HCT116 (cell line): ENCODE measurements around the gene TNNI3.

Experiments
- EZH2 ChIP-seq: fragments of 200-600 bp; sonication (generic); IDR thresholded peaks from 2 replicates; pipeline ENCODE4 v1.6.1; 2017; ENCODE audit warnings: antibody characterized with exemption, mixed run types
- EZH2phosphoT487 ChIP-seq: fragments of 200-600 bp; IDR thresholded peaks from 2 replicates; pipeline ENCODE4 v1.6.1; 2018; ENCODE audit warnings: antibody characterized with exemption, borderline replicate concordance
- POLR2A ChIP-seq: IDR thresholded peaks from 2 replicates; pipeline ENCODE4 v1.7.0; 2011; ENCODE audit warnings: borderline replicate concordance; ENCODE audit not compliant: insufficient read depth, insufficient read length; ENCODE audit errors: extremely low read depth
- POLR2AphosphoS5 ChIP-seq: IDR thresholded peaks from 2 replicates; pipeline ENCODE4 v1.6.1; 2011; ENCODE audit warnings: mild to moderate bottlenecking, low read depth, low read length, moderate library complexity
- RAD21 ChIP-seq: IDR thresholded peaks from 2 replicates; pipeline ENCODE4 v1.6.1; 2012; ENCODE audit warnings: low read depth, mild to moderate bottlenecking
- TCF7L2 ChIP-seq: IDR thresholded peaks from 2 replicates; pipeline ENCODE4 v1.7.0; 2011; ENCODE audit warnings: borderline replicate concordance, inconsistent platforms; ENCODE audit not compliant: insufficient read depth, insufficient read length; ENCODE audit errors: extremely low read depth
- ZFX ChIP-seq: fragments of 450-650 bp; IDR thresholded peaks from 2 replicates; pipeline ENCODE4 v1.6.1; 2017
- TF ChIP-seq, protein P1 (sequence below), 3 experiments: fragments of 200-600 bp in 1 of 3; sonication (generic) in 1 of 3; IDR thresholded peaks in 2 of 3; conservative IDR thresholded peaks in 1 of 3; 2 replicates each; pipeline ENCODE4 v1.5.1; 2012 to 2017; ENCODE audit warnings: low read depth in 2 of 3, low read length in 2 of 3, antibody characterized with exemption in 1 of 3, borderline replicate concordance in 1 of 3, control low read depth in 1 of 3, mild to moderate bottlenecking in 1 of 3, mixed read lengths in 1 of 3, mixed run types in 1 of 3, moderate library complexity in 1 of 3; ENCODE audit not compliant: insufficient read depth in 1 of 3
- TF ChIP-seq, protein P2 (sequence below): IDR thresholded peaks from 2 replicates; pipeline ENCODE4 v1.6.1; 2012
- TF ChIP-seq, protein P3 (sequence below): IDR thresholded peaks from 2 replicates; pipeline ENCODE4 v1.6.1; 2012; ENCODE audit warnings: low read depth
- TF ChIP-seq, protein P4 (sequence below): IDR thresholded peaks from 2 replicates; pipeline ENCODE4 v1.6.1; 2012

DNA sequence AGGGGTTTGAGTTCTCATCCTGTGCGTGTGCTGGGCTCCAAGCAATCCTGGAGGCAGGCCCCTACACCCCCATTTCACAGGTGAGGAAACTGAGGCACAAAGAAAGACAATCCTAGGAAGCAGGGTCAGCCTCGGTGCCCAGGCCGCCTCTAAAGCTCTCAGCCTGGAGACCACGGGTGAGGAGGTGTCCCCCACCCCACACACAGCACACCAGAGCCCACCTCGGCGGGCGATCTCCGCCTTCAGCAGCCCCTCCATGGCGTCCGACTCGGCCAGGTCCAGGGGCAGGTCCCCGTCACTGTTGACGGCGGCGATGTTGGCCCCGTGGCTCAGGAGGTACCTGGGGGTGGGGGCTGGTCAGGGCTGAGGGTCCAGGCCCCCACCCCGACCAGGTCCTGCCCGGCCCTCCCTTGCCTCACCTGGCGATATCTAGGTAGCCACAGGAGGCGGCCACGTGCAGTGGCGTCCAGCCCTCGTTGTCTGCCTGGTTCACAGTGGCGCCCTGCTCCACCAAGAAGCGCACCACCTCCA is 45.2 kb downstream of the TNNI3 start:
- TF ChIP-seq, protein P1, sequence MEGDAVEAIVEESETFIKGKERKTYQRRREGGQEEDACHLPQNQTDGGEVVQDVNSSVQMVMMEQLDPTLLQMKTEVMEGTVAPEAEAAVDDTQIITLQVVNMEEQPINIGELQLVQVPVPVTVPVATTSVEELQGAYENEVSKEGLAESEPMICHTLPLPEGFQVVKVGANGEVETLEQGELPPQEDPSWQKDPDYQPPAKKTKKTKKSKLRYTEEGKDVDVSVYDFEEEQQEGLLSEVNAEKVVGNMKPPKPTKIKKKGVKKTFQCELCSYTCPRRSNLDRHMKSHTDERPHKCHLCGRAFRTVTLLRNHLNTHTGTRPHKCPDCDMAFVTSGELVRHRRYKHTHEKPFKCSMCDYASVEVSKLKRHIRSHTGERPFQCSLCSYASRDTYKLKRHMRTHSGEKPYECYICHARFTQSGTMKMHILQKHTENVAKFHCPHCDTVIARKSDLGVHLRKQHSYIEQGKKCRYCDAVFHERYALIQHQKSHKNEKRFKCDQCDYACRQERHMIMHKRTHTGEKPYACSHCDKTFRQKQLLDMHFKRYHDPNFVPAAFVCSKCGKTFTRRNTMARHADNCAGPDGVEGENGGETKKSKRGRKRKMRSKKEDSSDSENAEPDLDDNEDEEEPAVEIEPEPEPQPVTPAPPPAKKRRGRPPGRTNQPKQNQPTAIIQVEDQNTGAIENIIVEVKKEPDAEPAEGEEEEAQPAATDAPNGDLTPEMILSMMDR (IDR thresholded peaks at IDR 0.05 in 2 of 3, conservative IDR thresholded peaks at IDR 0.05 in 1 of 3; ENCODE audit: borderline replicate concordance in 1 of 3, insufficient read depth in 1 of 3, low read depth in 2 of 3, low read length in 2 of 3) = no peak
- no peak for TF ChIP-seq POLR2AphosphoS5
- TF ChIP-seq, protein P2, sequence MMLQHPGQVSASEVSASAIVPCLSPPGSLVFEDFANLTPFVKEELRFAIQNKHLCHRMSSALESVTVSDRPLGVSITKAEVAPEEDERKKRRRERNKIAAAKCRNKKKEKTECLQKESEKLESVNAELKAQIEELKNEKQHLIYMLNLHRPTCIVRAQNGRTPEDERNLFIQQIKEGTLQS = no peak
- TF ChIP-seq, protein P3, sequence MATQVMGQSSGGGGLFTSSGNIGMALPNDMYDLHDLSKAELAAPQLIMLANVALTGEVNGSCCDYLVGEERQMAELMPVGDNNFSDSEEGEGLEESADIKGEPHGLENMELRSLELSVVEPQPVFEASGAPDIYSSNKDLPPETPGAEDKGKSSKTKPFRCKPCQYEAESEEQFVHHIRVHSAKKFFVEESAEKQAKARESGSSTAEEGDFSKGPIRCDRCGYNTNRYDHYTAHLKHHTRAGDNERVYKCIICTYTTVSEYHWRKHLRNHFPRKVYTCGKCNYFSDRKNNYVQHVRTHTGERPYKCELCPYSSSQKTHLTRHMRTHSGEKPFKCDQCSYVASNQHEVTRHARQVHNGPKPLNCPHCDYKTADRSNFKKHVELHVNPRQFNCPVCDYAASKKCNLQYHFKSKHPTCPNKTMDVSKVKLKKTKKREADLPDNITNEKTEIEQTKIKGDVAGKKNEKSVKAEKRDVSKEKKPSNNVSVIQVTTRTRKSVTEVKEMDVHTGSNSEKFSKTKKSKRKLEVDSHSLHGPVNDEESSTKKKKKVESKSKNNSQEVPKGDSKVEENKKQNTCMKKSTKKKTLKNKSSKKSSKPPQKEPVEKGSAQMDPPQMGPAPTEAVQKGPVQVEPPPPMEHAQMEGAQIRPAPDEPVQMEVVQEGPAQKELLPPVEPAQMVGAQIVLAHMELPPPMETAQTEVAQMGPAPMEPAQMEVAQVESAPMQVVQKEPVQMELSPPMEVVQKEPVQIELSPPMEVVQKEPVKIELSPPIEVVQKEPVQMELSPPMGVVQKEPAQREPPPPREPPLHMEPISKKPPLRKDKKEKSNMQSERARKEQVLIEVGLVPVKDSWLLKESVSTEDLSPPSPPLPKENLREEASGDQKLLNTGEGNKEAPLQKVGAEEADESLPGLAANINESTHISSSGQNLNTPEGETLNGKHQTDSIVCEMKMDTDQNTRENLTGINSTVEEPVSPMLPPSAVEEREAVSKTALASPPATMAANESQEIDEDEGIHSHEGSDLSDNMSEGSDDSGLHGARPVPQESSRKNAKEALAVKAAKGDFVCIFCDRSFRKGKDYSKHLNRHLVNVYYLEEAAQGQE = no peak
- TF ChIP-seq EZH2 = no peak
- no peak for TF ChIP-seq POLR2A
- TF ChIP-seq, protein P4, sequence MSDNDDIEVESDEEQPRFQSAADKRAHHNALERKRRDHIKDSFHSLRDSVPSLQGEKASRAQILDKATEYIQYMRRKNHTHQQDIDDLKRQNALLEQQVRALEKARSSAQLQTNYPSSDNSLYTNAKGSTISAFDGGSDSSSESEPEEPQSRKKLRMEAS = no peak
- TF ChIP-seq EZH2phosphoT487 = no peak
- TF ChIP-seq RAD21 = no peak
- no peak for TF ChIP-seq TCF7L2
- no peak for TF ChIP-seq ZFX
